ENCODE results near the gene MCOLN1. TPM values are rescaled to one million over a fixed set of nuclear protein-coding genes. Genes with fewer than 3 reads are reported as not detected.
"Not testable (repeated sequence)": the region's sequence is repeated elsewhere in the genome, so short reads cannot be mapped to it uniquely, and the experiment has no call there.

Gene MCOLN1
- total RNA-seq, 2 donors from 2014 or later = 17.8 to 26.5 TPM

DNA sequence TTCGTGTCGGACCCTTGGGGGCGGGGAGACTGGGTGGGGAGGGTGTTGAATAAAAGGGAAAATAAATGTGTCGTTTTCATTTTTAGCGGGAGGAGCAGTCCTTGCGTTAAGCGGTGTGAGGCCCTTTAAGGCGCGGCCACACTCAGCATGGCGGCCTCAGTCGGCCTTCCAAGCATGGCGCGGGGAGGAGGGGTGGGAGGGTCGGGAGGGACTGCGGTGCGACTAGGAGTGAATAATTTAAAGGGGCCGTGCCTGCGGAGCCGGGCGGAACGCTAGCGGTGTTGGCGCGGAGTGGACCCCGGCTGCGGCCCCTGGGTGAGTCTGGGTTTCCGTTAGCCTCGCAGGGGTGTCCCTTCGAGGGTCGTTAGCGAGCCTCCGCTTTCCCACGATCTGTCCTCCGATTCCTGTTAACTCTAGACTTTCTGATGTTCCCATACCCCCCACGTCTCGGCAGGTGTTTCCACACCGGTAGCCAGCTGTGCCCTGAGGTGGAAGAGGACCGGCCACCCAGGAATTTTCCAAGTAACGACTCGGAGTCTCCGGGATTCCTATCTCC is 11.6 kb downstream of the MCOLN1 start:
- TF ChIP-seq, protein P1, sequence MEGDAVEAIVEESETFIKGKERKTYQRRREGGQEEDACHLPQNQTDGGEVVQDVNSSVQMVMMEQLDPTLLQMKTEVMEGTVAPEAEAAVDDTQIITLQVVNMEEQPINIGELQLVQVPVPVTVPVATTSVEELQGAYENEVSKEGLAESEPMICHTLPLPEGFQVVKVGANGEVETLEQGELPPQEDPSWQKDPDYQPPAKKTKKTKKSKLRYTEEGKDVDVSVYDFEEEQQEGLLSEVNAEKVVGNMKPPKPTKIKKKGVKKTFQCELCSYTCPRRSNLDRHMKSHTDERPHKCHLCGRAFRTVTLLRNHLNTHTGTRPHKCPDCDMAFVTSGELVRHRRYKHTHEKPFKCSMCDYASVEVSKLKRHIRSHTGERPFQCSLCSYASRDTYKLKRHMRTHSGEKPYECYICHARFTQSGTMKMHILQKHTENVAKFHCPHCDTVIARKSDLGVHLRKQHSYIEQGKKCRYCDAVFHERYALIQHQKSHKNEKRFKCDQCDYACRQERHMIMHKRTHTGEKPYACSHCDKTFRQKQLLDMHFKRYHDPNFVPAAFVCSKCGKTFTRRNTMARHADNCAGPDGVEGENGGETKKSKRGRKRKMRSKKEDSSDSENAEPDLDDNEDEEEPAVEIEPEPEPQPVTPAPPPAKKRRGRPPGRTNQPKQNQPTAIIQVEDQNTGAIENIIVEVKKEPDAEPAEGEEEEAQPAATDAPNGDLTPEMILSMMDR (IDR thresholded peaks at IDR 0.05) = no peak
- peak; percentile 92 for DNase-seq
- Histone ChIP-seq H3K4me1 (peaks cover 4% of the 10 kb centered on the region), H3K27me3 (no peaks in the 10 kb centered on the region), H3K36me3 (no peaks in the 10 kb centered on the region), H3K27ac (peak overlapping the region; percentile 73), H3K9me3 (no peaks in the 10 kb centered on the region), H3K9ac (ENCODE audit: low read depth in 2 of 2, low read length in 2 of 2) (peak overlapping the region; percentile 78 to 91), H3K4me3 (peak overlapping the region; percentile 77)
- intact Hi-C loops (cut with DNase I) = no loop called here

DNA sequence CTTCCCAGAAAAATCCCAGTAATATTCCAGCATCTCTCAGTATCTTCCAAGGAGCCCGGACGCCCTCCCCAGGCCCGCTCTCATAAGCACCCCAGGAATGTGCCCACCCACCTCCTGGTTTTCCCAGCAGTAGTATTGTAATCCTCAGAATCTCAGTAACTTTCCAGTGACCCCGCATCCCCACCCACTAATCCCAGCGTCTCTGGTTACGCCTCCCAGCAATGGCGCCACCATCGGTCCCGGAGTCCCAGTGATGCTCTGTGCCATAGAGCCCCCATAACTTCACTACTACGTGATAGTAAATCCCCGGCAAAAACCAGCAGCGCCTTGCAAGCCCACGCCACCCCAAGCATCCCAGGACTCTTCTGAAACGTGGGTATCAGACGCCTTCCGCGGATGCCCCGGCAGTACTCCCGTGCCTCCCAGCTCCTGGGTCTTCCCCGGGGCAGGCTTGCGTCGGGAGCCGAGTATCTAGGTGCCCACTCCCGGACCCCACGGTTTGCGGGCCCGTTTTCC is 12.2 kb downstream of the MCOLN1 start:
- peak overlapping the region; percentile 73 for H3K27ac ChIP-seq
- TF ChIP-seq, protein P1 (IDR thresholded peaks at IDR 0.05) = no peak
- H3K4me3 ChIP-seq = peak overlapping the region; percentile 77
- H3K4me1 ChIP-seq = peaks cover 4% of the 10 kb centered on the region
- H3K9ac ChIP-seq (ENCODE audit: low read depth in 2 of 2, low read length in 2 of 2) = peak overlapping the region; percentile 91 to 98
- intact Hi-C loops (cut with DNase I) = no loop called here
- no peaks in the 10 kb centered on the region for H3K27me3 ChIP-seq
- no peaks in the 10 kb centered on the region for H3K9me3 ChIP-seq
- DNase-seq = peak; percentile 68
- no peaks in the 10 kb centered on the region for H3K36me3 ChIP-seq

DNA sequence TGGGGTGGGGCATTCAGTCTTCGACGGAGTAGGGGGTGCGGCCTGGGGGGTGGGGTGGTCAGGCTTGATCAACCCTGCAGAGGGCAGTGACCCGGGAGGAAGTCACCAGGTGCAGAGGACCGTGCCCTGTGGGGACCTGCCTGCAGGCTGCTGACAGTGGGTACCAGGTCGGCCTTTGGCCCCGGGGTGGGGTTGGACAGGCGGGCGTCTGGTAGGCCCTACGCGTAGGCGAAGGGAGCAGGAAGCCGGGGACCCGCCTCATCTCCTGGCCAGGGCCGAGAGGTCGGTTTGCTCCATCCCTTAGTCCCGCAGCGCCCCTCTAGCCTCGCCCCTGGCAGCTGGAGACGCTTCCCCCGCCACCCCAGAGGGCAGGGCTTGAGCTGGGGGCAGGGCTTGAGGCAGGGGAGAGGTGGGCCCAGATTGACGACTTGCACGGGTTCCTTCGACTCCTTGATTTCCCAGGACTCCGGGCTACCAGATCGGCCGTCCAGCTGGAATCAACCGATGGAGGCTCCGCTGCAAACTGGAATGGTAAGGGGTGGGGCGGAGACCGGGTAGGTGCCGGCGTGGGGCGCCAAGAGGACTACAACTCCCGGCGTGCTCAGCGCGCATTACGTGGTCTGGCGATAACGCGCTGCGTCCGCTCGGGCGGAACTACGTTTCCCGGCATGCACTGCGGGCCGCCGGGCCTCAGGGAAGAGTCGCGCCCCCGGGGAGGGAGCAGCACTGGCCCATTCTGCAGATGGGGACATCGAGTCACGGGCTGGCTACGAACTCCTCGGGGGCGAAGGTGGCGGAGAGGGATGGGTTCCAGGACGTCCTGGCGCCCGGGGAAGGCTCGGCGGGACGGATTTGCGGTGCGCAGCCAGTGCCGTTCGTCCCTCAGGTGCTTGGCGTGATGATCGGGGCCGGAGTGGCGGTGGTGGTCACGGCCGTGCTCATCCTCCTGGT is 12.9 kb downstream of the MCOLN1 start, which contains the start of gene PNPLA6:
TSS of gene PNPLA6 (plus strand) at position 671 of the 951 bp plus-strand sequence. CDS start at position 743, 72 bp downstream.
- peaks cover 4% of the 10 kb centered on the region for H3K4me1 ChIP-seq
- H3K4me3 ChIP-seq = peak within 1 kb of the TSS; percentile 77
- H3K27me3 ChIP-seq = no peaks in the 10 kb centered on the region
- TF ChIP-seq, protein P1 (IDR thresholded peaks at IDR 0.05) = no peak
- peak within 1 kb of the TSS; percentile 73 for H3K27ac ChIP-seq
- peak; percentile 98 for DNase-seq
- intact Hi-C loops (cut with DNase I) = no loop called here
- H3K9ac ChIP-seq (ENCODE audit: low read depth in 2 of 2, low read length in 2 of 2) = peak within 1 kb of the TSS; percentile 91 to 98
- H3K36me3 ChIP-seq = no peaks in the 10 kb centered on the region
- no peaks in the 10 kb centered on the region for H3K9me3 ChIP-seq

DNA sequence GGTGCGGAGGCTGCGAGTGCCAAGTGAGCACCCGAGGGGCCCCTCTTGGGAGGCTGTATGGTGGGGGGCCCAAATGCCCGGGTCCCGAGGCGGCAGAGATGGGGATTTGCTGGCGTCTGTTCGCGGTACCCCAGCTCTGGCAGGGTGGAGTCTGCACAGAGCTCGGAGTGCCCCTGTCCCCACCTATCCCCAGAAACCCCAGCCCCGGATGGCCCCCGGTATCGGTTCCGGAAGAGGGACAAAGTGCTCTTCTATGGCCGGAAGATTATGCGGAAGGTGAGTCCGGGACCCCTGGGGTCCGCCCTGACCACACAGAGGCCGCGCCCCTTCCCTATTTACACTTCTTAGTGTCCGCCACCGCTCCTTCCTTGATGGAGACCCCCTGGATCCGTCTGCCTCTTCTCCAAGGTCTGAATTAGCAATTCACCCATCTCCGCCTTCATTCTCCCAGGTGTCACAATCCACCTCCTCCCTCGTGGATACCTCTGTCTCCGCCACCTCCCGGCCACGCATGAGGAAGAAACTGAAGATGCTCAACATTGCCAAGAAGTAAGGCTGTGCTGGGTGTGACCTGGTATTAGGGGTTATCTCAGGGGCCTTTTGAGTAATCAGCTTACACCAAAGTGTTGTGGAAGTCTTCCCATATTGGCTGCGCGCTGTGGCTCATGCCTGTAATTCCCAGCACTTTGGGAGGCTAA is 13.7 kb downstream of the MCOLN1 start:
- Histone ChIP-seq H3K4me3 (peak overlapping the region; percentile 77), H3K27ac (peak overlapping the region; percentile 73), H3K9ac (ENCODE audit: low read depth in 2 of 2, low read length in 2 of 2) (peak overlapping the region; percentile 91 to 98), H3K9me3 (no peaks in the 10 kb centered on the region), H3K27me3 (no peaks in the 10 kb centered on the region), H3K36me3 (peaks cover 3% of the 10 kb centered on the region), H3K4me1 (peaks cover 4% of the 10 kb centered on the region)
- no peak for DNase-seq
- intact Hi-C loops (cut with DNase I) = no loop called here
- TF ChIP-seq, protein P1 (IDR thresholded peaks at IDR 0.05) = no peak

DNA sequence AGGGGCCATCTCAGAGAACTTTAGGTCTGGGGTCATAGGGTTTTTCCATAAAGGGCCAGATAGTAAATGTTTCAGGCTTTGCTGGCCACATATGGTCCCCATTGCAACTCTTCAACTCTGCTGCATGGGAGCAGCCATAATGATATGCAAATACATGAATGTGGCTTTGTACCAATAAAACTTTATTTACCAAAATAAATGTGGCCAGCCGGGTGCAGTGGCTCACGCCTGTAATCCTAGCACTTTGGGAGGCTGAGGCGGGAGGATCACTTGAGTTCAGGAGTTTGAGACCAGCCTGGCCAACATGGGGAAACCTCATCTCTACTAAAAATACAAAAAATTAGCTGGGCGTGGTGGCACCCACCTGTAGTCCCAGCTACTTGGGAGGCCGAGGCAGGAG is 16.6 kb downstream of the MCOLN1 start:
- H3K36me3 ChIP-seq = peaks cover 21% of the 10 kb centered on the region
- intact Hi-C loops (cut with DNase I); H3K4me1 ChIP-seq: not testable (repeated sequence)

More for the DNA sequence above, 16.6 kb downstream of the MCOLN1 start:
- not testable (repeated sequence) for DNase-seq; H3K4me3 ChIP-seq; H3K9me3 ChIP-seq; H3K27me3 ChIP-seq; H3K27ac ChIP-seq; H3K9ac ChIP-seq (ENCODE audit: low read depth in 2 of 2, low read length in 2 of 2)
